Glomerular visceral epithelial cell (primary cell): ENCODE results near the gene ATP6V0D1.
A peak's percentile ranks its signal among the peaks of the same experiment; 100 is the strongest.
"Not testable (repeated sequence)": the region's sequence is repeated elsewhere in the genome, so short reads cannot be mapped to it uniquely, and the experiment has no call there.

Experiments used
- DNase-seq: peaks from one replicate; pipeline ENCODE4 v3.0.0-alpha.2; 2016; ENCODE audit errors: extremely low spot score

ATP6V0D1 gene

DNA sequence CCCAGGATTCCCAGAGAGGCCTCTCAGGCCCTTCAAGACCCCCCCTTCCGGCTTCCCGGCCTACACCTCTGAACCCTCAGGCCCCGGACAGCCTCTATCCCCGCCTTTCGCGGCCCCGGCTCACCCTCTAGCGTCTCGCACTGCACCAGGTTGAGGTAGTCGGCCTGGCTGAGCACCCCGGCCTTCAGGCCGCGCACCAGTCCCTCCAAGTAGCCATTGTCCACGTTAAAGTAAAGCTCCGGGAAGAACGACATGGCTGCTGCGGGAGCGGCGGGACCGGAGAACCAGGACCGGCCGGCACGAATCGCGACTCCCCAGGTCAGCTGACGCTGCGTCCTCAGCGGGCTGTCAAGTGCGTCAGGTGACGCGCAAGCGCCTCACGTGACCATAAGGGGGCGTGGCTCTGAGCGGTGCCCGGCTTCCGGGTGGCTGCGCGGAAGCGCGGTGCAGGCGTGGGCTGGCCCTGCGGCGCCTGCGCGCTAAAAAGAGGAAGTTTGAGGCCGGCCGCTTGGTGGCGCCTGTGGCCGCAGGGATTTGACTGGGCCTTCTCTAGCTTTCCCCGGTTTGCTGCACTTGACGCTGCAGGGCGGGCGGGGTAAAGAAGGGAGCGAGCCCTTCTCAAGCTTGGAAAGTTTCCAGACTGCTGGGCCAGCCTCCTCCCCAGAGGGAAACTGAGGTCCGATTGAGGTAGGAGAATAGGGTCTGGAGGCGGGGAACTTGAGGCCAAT, at the start of gene ATP6V0D1:
TSS of gene ATP6V0D1 (minus strand) at position 325 of the 728 bp plus-strand sequence. CDS start at position 254, 71 bp downstream.
- DNase-seq = peak; percentile 97

DNA sequence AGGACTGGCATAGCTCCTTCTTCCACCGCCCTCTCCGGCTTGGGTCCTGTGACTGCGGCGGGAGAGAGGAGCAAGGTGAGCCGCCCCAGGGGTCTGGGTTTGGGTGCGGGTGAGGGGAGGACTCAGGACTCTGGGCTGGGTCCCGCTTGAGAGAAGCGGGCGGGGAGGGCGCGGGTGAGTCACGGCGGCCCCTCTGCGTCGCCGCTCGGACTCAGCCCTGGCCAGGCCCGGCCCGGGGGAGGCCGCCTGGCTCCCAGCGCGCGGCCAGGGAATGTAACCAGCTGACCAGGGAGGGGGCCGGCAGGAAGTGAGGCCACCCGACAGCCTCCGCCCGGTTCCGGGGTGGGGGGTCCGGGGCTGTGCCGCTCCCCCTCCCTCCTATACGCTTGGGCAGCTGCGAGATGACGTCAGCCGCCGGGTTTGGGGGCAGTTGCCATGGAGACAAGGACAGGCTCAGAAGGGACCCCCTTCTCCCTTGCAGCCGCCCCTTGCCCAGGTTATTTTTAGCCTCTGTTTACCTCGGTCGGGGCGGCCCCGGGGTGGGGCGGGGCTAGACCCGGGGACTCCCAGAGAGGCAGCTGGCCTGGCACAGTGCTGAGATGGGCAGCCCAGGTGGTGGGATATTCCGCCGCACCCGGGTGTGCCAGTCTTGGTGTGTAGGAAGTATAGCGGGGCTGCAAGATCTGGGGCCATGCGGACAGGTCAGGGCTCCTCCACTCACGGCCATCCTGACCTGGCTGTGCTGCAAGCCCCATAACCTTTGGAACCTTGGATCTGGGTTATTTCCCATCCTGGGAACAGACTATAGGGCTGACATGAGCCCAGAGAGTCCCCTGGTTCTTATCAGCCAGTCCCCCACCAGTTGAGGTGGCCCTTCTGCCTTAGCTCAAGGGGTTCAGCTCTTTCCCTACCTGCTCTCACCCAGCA, 49.3 kb upstream of the ATP6V0D1 start:
- DNase-seq = peak; percentile 87

DNA sequence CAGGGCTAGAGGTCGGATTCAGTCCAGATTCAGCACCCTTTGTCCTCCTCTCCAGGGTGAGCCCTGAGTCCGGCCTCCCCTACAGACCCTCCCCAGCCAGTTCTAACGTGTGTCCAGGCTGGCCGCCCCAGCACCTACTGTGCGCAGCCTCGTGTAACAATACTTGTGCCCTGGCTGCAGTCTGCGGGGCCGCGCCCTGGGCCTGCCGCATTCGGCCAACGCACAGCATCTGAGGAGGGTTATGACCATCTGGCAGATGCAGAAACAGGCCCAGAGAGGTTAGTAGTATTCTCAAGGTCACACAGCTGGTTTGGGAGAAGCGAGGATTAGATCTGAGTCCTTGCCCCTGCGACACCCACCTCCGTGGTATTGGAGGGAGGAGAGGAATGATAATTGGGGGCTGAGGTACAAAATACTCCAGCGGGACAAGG, 48.6 kb upstream of the ATP6V0D1 start:
- no peak for DNase-seq

DNA sequence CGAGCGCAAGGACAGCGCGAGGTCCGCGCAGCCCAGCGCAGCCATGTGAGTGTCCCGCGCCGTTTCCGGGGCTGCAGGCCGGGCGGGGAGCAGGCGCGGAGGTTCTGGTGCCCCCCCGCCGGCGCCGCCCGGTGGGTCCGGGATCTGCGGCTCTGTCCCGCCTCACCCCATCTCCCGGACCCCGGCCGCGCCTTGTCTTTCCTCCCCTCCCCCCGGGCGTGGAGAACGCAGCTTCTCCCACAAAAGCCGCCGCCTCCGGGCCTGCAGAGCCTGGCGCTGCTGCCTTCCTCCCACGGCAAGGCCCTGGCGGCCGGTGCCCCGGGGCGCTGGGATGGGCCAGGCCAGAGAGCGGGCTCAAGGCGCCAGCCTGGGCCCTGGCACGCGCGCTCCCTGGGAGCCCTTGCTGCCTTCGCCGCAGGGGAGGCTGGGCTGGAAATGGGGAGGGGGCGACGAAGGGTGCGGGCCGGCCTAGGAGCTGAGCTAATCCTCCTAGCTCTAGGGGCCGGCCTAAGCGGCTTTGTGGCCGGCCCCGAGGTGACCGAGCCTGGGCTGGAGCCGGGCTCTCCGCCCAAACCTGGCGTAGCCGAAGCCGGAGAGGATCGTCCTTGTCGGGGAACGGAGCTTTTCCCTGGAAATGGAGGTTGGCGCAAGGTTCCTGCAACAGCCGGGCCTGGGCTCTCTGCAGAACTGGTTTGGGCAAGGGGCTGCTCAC, 48.1 kb upstream of the ATP6V0D1 start:
- DNase-seq = no peak

DNA sequence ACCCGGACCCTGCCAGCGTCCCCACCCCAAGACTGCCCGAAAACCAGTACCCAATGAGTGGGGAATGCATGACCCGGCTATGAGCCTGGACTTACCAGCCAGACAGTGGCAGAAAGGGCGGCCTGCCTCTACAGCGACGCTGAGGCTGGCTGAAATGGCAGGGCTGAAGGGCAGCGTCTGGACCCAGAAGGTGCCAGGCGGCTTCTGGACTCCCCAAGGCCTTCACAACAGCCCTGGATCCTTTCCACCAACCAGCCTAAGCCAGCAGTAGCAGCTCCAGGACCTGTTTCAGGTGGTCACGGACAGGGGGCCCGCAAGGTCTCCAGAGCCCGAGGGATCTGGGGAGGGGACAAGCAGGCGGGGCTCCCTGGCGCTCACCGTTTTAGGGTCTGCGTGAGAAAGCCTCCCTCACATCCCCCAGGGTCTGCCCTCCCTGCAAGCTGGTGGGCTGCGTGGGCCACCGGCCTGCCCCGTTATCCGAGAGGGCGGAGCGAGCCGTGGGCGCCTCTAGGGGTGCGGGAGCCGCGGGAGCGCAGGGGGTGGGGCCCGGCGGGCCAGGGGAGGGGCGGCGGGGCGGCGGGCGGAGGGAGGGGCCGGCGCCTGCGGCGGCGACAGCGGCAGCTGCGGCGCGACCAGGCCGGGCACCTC, 47.4 kb upstream of the ATP6V0D1 start, which contains the start of gene RIPOR1:
TSS of gene RIPOR1 (plus strand) at position 608 of the 648 bp plus-strand sequence. CDS start 9,618 bp downstream, outside the sequence.
- DNase-seq = peak; percentile 52

DNA sequence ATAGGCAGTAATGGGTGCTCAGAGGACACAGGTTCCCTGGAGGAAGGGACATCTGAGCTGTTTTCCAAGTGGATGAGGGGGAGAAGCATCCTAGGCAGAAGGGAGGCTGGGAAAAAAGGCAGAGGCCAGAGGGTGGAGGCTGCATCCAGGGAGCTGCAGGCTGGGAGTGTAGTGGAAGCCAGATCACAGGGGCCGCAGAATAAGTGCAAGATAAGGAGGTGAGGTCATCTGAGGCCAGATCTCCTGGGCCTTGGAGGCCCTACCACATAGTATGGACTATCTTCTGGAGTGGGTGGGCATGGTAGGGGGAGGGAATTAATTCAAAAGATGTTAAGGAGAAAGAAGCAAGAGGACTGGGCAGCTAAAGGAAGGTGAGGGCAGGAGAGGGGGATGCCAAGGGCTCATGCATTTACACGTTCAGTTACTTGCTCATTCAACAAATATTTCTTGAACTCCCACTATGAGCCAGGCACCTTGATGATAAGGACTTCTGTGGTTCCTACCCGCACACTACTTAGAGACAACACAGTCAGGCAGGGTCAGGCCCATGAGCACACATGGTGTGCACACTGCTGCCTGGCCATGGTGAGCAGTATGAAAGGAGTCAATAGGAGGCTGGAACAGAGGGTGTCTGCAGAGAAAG, 45.3 kb upstream of the ATP6V0D1 start:
- DNase-seq = no peak

DNA sequence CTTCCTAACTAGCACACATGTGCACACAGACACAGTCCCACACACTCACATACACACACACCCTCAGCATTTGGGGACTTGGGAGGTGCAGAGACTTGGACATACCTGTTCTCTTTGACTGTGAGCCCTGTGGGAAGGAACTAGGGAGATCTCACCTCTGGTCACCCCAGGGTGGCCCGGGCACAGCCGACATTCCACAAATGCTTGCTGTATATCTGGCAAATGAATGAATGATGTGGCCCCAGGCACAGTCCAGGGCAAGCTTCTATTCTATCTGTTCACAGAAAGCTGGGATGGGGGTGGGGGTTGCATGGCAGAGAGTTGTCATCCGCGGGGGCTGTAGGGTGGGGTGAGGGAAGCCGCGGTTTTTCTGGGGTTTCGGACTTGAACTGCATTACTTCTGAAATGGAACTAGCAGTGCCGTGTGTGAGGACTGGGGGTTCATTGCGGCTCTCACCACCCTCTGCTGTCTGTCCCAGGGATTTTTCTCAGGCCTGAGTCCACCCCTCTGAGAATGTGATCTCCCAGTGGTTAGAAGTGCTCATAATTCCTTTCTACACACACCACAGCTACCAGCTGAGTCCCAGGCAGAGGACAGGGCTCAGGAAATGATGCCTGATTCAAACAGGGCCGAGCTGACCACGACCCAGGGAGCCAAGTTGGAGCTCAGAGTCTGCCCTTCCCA, 44.4 kb upstream of the ATP6V0D1 start:
- DNase-seq = no peak

DNA sequence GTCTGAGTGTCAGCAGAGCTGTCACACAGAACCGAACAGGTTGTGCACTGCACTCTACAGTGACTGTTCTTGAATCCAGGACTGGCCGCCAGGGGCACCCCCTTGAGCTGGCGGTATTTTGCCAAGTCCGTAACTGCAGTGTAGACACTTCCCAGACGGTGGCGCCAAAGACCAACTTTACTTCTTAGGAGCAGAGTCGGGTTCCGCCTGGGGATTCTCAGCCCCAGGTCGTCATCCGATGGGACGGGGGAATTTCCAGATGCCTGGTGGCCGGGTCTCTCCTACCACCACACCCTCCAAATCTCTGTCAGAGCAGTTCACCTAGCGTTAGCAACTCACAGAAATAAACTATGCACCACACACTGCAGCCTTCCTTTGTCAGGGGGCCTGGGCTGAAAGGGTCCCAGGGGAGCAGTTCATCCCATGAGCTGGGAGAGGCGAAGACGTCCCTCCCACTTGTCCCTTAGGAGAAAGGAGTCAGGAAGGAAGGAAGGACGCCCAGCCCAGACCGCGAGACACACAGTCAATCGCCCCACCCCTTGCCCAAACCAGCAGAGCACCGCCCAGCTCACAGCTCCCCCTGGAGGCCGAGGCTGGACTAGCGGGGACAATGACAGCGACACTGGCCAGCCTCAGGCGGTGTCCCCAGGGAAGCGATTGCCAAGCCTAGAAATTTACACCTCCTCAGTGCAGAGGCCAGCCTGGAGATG, 40.3 kb upstream of the ATP6V0D1 start:
- DNase-seq = peak; percentile 96

DNA sequence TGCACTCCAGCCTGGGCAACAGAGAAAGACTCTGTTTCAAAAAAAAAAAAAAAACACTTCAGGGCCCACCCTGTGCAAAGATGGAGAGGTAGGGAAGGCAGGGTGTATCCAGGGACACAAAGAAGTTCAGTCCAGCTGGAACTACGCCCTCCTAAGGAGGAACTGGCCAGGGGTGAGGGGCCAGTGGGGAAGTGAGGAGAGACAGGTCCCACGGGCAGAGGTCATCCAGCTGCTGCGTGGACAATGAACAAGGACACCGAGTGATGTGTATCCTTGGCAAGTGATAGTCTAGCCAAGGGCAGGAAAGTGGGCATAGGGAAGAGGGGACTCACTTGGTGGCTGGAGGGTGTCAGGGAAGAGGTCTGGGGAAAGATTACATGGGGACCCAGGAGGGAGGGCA, 38.3 kb upstream of the ATP6V0D1 start:
- DNase-seq = no peak

DNA sequence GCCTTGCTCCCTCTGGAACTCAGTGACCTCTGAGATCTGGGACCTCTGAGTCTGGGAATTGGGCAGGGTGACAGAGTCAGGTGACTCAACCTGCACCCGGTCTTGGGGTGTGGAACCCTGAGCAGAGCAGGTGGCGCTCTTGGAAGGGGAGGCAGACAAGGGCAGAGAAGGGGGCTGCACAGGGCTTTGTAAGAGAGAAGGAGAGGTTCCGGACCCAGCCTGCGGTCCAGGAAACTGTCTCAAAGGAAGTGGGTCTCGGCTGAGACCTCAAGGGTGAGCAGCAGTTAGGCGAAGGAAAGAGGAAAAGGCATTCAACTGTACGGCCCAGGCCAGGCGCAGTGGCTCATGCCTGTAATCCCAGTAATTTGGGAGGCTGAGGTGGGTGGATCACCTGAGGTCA, 37.7 kb upstream of the ATP6V0D1 start:
- no peak for DNase-seq

DNA sequence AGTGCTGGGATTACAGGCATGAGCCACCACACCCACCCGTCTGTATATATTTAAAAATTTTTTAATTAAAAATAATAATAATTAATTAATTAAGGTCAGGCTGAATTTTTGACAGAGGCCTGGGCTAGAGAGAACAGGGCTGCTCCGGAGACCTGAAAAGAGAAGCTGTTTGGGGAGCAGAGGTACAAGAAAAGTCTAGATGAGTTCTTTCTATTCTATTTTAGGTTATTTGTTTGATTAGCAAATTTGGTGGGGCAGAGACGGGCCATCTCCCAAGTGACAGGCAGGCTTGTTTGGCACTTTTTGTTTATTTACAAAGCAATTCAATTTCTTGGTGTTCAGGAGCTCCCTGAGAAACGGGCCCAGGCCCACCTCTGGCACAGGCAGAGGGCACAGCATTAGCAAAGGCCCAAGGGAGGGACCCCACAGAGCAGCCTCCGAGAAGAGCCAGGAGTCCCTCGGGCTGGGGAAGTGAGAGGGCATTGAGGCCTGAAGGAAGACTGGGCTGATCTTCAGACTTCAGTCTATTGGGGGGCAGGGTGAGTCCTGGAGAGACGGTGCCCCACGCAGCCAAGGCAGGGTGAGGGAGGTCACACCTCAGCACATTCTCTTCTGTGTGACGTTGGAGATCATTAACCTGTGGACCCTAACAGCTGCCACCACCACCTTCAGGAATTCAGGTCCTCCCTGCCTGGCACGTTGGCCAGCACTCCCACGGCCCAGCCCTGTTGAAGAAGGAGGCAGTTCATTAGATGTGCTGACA, 36.9 kb upstream of the ATP6V0D1 start:
- peak; percentile 67 for DNase-seq

DNA sequence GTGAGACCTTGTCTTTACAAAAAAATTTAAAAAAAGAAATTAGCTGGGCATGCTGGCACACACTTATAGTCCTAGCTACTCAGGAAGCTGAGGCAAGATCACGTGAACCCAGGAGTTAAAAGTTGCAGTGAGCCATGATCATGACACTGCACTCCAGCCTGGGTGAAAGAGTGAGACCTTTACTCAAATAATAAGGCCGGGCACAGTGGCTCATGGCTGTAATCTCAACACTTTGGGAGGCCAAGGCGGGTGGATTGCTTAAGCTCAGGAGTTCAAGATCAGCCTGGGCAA, 36.1 kb upstream of the ATP6V0D1 start:
- DNase-seq = no peak

DNA sequence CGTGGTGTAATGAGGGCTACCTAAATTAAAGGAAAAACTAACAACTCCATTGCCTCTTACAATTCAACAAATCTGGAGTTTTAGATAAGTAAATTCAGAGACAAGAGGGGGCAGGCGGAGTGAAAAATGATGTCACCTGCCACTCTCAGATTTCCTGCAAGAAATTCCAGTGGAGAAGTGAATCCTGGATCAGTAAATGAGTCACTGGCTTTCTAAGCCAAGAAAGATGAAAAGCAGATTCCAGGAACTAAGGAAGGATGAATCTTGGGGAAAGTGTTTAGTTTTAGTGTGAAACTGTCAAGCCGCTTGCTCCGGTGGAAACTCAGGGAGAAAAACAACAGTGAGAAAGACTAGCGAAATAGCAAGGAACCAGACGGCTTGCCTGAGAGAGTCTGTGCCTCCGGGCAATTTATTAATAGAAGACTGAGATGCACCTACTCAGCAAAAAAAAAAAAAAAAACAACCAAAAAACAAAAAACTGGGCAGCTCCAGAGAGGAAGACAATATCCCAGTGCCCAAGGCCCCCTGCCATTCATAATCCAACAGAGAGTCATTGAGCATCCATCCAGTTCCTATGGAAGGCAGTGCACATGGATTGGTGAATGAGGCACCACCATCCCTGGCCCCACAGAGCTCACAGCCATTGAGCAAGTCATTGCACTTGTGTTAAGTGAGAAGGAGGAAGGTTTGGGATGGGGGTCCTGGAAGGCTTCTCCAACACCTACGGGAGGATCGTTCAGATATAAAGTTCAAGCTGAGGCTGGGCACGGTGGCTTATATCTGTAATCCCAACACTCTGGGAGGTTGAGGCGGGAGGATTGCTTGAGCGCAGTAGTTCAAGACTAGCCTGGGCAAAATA, 35.6 kb upstream of the ATP6V0D1 start:
- DNase-seq = peak; percentile 75

DNA sequence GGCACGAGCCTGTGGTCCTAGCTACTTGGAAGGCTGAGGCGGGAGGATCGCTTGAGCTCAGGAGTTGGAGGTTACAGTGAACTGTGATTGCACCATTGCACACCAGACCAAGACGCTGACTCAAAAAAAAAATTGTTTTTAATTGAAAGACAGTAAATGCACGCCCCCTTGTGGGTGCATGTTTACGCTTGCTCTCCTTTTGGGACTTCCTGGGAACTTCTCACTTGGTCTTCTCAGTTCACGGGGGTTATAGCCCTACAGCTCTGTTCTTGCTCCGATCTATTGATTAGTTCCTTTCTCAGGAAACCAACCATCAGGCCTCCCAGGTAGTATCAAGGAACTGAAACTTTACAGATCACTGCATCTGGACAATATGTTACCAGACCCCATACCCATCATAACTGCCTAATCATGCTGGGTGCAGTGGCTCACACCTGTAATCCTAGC, 33.4 kb upstream of the ATP6V0D1 start:
- peak; percentile 76 for DNase-seq

DNA sequence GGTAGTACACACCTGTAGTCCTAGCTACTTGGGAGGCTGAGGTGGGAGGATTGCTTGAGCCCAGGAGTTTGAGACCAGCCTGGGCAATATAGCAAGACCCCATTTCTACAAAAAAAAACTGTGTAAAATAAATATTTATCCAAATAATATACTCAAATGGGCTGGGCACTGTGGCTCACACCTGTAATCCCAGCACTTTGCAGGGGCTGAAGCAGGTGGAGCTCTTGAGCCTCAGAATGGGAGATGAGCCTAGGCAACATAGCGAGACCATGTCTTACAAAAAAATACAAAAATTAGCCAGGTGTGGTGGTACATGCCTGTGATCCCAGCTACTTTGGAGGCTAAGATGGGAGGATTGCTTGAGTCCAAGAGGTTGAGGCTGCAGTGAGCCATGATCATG, 32.9 kb upstream of the ATP6V0D1 start:
- DNase-seq = not testable (repeated sequence)

DNA sequence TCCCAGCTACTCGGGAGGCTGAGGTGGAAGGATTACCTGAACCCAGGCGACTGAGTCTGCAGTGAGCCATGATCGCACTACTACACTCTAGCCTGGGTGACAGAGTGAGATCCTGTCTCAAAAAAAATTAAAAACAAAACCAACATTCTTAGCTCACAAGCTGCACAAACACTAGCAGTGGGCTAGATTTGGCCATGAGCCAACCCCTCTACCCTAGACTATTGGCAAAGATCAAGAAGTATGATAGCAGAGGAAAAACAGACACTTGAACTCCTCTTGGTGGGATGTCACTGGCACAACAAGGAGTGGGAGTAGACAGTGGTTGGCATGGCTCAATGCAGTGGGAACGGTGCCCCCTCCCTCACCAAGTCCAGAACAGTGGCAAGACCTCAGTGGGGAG, 28.1 kb upstream of the ATP6V0D1 start:
- DNase-seq = no peak

DNA sequence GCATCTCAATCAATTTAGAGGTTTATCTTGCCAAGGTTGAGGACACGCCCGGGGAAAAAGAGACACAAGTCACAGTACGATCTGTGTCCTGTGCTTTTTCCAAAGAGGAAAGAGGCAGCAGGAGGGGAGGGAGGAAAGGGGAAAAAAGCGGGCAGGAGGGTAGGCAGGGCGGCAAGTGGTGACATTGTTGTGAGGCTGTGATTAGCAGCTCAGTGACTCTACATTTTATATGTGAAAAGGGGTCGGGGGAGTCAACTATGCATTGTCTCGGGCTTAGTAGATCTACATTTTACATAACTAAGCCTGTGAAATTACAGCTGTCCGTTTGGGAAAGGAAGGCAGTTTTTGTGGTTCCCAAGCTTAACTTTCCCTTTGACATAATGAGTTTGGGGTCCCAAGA, 25.5 kb upstream of the ATP6V0D1 start:
- no peak for DNase-seq
